ENCODE measurements around the gene COL16A1.
A peak's percentile ranks its signal among the peaks of the same experiment; 100 is the strongest.

COL16A1 gene

DNA sequence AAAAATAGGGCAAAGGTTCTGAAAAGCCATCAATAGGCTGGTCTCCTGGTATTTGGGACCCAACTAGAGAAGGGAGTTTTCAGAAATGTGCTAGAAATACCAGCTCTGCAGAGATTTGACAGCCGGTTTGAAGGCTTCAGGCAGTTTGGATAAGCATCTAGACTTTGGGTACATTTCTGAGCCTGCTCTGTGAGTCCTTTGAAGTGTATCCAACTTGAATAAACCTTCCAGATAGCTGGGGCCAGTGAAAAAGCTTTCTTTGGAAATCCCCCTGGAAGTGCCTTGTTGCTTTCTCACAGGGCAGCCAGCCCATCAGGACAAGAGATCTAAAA, 52.8 kb downstream of the COL16A1 start:
- Histone ChIP-seq H4K8ac (ENCODE audit: low read depth, low read length) (no peak overlapping the region), H3K36me3 (ENCODE audit: control insufficient read depth, insufficient read depth, low read length) (no peaks in the 10 kb centered on the region), H4K5ac (ENCODE audit: low read length) (no peak overlapping the region), H3K79me1 (ENCODE audit: low read length) (no peaks in the 10 kb centered on the region), H3K27me3 (ENCODE audit: insufficient read depth, low read length, poor library complexity) (no peaks in the 10 kb centered on the region), H2BK120ac (ENCODE audit: low read depth, low read length) (no peak overlapping the region), H3K27ac (ENCODE audit: low read depth, low read length) (no peak overlapping the region), H3K4me1 (ENCODE audit: control insufficient read depth, low read depth, low read length) (no peaks in the 10 kb centered on the region), H2BK15ac (replicated peaks; ENCODE audit: low read depth) (no peak overlapping the region), H3K4me2 (ENCODE audit: low read length) (no peak overlapping the region), H2AK5ac (ENCODE audit: low read length) (no peak overlapping the region), H3K9ac (ENCODE audit: low read length) (no peak overlapping the region), H3K4ac (ENCODE audit: low read depth, low read length) (no peak overlapping the region), H3K79me2 (ENCODE audit: control insufficient read depth, insufficient read depth, low read length) (no peaks in the 10 kb centered on the region), H2BK5ac (ENCODE audit: low read length) (no peak overlapping the region), H3K56ac (ENCODE audit: low read length) (no peak overlapping the region), H3K23ac (ENCODE audit: low read length) (no peak overlapping the region), H3K18ac (ENCODE audit: low read length) (no peak overlapping the region), H3K4me3 (ENCODE audit: low read length) (no peak overlapping the region)
- DNase-seq, result no peak
- no CpG with 5 or more reads among the region's 1 CpG for WGBS (ENCODE audit: extremely low coverage, insufficient coverage, low lambda C conversion rate)

DNA sequence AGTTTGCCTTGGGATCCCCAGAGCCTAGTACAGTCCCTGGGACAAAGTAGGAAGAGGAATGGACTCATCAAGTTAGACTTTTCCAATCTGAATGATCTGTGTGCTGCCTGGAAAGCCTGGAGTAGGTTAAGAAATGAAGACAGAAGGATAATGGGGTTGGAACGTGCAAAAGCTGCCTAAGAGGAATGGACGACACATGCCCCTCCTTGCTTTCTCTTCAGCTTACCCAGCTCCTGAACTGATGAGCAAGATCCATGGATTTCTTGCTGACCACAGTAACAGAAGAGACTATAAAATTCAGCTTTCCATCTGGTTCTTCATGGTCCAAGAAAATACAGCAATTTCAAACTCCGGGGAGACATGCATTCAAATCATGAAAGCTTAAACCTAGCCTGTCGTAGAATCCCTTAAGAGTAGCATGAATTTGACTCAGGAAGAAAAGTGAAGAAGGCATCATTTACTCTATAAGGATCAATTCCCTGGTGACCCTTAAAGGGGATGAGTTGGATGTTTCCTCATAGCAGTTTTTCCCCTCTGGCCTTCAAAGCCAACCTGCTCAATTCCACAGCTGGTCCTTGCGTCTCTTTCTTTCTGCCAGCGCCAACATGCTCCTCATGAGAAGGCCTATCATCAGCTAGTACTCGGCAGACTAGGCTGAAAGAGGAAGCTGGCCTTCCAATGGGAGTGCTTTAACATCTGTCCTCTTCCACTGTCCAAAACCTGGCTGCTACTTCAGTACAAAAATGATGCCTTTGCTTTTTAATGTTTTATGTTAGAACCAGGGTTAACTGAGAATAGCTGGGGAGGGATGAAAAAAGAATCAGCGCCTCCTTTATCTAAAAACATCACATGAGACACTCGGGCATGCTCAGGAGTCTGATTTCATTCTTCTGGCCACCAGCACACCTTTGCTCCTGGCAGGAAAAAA, 53.4 kb downstream of the COL16A1 start:
- H3K36me3 ChIP-seq (ENCODE audit: control insufficient read depth, insufficient read depth, low read length), result no peaks in the 10 kb centered on the region
- no peak overlapping the region for H3K9ac ChIP-seq (ENCODE audit: low read length)
- H2AK5ac ChIP-seq (ENCODE audit: low read length), result no peak overlapping the region
- no peak overlapping the region for H3K27ac ChIP-seq (ENCODE audit: low read depth, low read length)
- no peak overlapping the region for H4K8ac ChIP-seq (ENCODE audit: low read depth, low read length)
- no peak overlapping the region for H3K23ac ChIP-seq (ENCODE audit: low read length)
- H3K27me3 ChIP-seq (ENCODE audit: insufficient read depth, low read length, poor library complexity), result no peaks in the 10 kb centered on the region
- no peak overlapping the region for H2BK120ac ChIP-seq (ENCODE audit: low read depth, low read length)
- H2BK15ac ChIP-seq (replicated peaks; ENCODE audit: low read depth), result no peak overlapping the region
- H3K79me2 ChIP-seq (ENCODE audit: control insufficient read depth, insufficient read depth, low read length), result no peaks in the 10 kb centered on the region
- H3K4me3 ChIP-seq (ENCODE audit: low read length), result no peak overlapping the region
- H4K5ac ChIP-seq (ENCODE audit: low read length), result no peak overlapping the region
- no peak overlapping the region for H3K4me2 ChIP-seq (ENCODE audit: low read length)
- no peak overlapping the region for H3K4ac ChIP-seq (ENCODE audit: low read depth, low read length)
- peaks cover 3% of the 10 kb centered on the region for H3K4me1 ChIP-seq (ENCODE audit: control insufficient read depth, low read depth, low read length)
- no CpG with 5 or more reads among the region's 9 CpGs for WGBS (ENCODE audit: extremely low coverage, insufficient coverage, low lambda C conversion rate)
- no peak for DNase-seq
- H3K56ac ChIP-seq (ENCODE audit: low read length), result no peak overlapping the region
- H3K79me1 ChIP-seq (ENCODE audit: low read length), result no peaks in the 10 kb centered on the region
- H3K18ac ChIP-seq (ENCODE audit: low read length), result no peak overlapping the region
- H2BK5ac ChIP-seq (ENCODE audit: low read length), result no peak overlapping the region

DNA sequence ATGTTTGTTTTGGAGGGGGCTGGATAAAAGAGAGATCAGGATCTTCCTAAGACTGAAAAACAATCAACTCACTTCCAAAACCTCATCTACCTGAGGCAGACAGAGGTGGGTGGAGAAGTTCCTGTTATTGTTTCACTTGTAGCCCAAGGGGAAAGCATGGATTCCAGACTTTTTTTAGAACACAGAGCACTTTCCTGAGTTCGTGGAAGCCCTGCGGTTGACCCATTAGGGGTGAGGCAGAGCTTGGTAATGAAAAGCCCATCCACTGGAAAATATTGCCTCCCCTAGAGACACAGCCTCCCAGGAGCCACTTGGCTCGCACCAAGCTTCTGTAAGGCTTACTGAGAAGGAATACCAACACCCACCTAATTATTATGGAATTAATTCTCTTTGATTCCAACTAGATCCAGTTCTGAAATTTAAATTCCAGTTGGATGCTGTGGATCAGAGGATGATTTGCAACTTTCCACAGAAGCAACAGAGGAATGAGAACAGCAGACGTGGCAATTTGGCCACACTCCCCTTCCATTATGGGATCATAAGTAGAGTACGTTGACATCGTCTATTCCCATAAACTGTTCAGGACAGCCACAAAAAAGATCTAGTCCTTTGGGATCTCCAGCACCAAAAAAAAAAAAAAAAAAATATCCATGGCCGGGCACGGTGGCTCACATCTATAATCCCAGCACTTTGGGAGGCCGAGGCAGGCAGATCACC, 55.0 kb downstream of the COL16A1 start:
- Histone ChIP-seq H2BK120ac (ENCODE audit: low read depth, low read length) (peak overlapping the region; percentile 21), H3K79me2 (ENCODE audit: control insufficient read depth, insufficient read depth, low read length) (peaks cover 4% of the 10 kb centered on the region), H2AK5ac (ENCODE audit: low read length) (no peak overlapping the region), H3K18ac (ENCODE audit: low read length) (no peak overlapping the region), H4K5ac (ENCODE audit: low read length) (no peak overlapping the region), H3K27me3 (ENCODE audit: insufficient read depth, low read length, poor library complexity) (no peaks in the 10 kb centered on the region), H3K79me1 (ENCODE audit: low read length) (peaks cover 3% of the 10 kb centered on the region), H3K4me2 (ENCODE audit: low read length) (no peak overlapping the region), H3K23ac (ENCODE audit: low read length) (no peak overlapping the region), H3K36me3 (ENCODE audit: control insufficient read depth, insufficient read depth, low read length) (no peaks in the 10 kb centered on the region), H3K4ac (ENCODE audit: low read depth, low read length) (no peak overlapping the region), H3K4me3 (ENCODE audit: low read length) (no peak overlapping the region), H2BK15ac (replicated peaks; ENCODE audit: low read depth) (no peak overlapping the region), H2BK5ac (ENCODE audit: low read length) (no peak overlapping the region), H3K56ac (ENCODE audit: low read length) (no peak overlapping the region), H3K27ac (ENCODE audit: low read depth, low read length) (peak overlapping the region; percentile 24), H3K4me1 (ENCODE audit: control insufficient read depth, low read depth, low read length) (peaks cover 4% of the 10 kb centered on the region), H3K9ac (ENCODE audit: low read length) (no peak overlapping the region), H4K8ac (ENCODE audit: low read depth, low read length) (no peak overlapping the region)
- peak; percentile 37 for DNase-seq
- WGBS (ENCODE audit: extremely low coverage, insufficient coverage, low lambda C conversion rate), result no CpG with 5 or more reads among the region's 9 CpGs

DNA sequence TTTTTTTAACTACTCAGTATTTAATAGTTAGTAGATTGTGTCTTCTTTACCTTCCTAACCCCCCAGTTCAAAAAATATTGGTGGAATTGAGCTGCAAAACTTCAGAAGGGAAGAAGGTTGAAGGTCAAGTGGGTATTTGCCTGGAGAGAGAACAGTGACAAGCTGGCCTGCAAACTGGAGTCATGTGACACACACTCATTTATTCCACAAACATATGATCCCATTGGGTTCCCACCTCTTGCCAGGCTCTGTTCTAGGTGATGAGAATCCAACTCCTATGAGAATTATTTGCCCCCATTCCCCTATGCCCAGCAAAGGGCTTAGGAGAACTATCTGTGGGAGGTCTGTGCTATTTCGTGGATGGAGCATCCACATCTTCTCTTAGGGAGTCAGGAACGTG, 55.6 kb downstream of the COL16A1 start:
- H3K4ac ChIP-seq (ENCODE audit: low read depth, low read length), result no peak overlapping the region
- H3K79me1 ChIP-seq (ENCODE audit: low read length), result peaks cover 8% of the 10 kb centered on the region
- no peaks in the 10 kb centered on the region for H3K36me3 ChIP-seq (ENCODE audit: control insufficient read depth, insufficient read depth, low read length)
- no peak overlapping the region for H3K27ac ChIP-seq (ENCODE audit: low read depth, low read length)
- H3K79me2 ChIP-seq (ENCODE audit: control insufficient read depth, insufficient read depth, low read length), result peaks cover 9% of the 10 kb centered on the region
- H4K5ac ChIP-seq (ENCODE audit: low read length), result no peak overlapping the region
- H2BK5ac ChIP-seq (ENCODE audit: low read length), result no peak overlapping the region
- no peak overlapping the region for H3K9ac ChIP-seq (ENCODE audit: low read length)
- H3K56ac ChIP-seq (ENCODE audit: low read length), result peak overlapping the region; percentile 49
- H3K27me3 ChIP-seq (ENCODE audit: insufficient read depth, low read length, poor library complexity), result no peaks in the 10 kb centered on the region
- no peak overlapping the region for H3K4me3 ChIP-seq (ENCODE audit: low read length)
- no peak overlapping the region for H3K4me2 ChIP-seq (ENCODE audit: low read length)
- no peak overlapping the region for H2AK5ac ChIP-seq (ENCODE audit: low read length)
- H2BK15ac ChIP-seq (replicated peaks; ENCODE audit: low read depth), result no peak overlapping the region
- H3K18ac ChIP-seq (ENCODE audit: low read length), result no peak overlapping the region
- no peak overlapping the region for H4K8ac ChIP-seq (ENCODE audit: low read depth, low read length)
- WGBS (ENCODE audit: extremely low coverage, insufficient coverage, low lambda C conversion rate), result no CpG with 5 or more reads among the region's 2 CpGs
- H3K23ac ChIP-seq (ENCODE audit: low read length), result no peak overlapping the region
- DNase-seq, result no peak
- peaks cover 7% of the 10 kb centered on the region for H3K4me1 ChIP-seq (ENCODE audit: control insufficient read depth, low read depth, low read length)
- H2BK120ac ChIP-seq (ENCODE audit: low read depth, low read length), result no peak overlapping the region

DNA sequence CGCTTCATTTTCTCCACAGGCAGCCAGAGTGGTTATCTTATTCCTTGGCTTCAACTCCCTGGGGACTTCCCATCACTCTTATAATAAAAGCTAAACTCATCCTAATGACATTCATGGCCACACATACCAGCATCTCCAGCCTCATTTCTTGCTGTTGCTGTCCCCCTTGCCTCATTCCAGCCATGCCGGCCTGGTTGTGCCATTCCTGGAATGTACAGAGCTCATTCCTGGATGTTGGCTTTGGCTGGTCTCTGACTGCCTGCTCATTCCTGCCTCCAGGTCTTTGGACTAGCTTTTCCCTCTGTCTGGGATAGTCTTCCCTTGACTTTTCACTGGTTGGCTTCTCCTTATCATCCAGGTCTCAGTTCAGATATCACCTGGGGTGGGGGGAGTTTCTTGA, 56.7 kb downstream of the COL16A1 start:
- Histone ChIP-seq H2BK120ac (ENCODE audit: low read depth, low read length) (no peak overlapping the region), H3K36me3 (ENCODE audit: control insufficient read depth, insufficient read depth, low read length) (no peaks in the 10 kb centered on the region), H3K4me3 (ENCODE audit: low read length) (no peak overlapping the region), H3K79me2 (ENCODE audit: control insufficient read depth, insufficient read depth, low read length) (peaks cover 9% of the 10 kb centered on the region), H3K79me1 (ENCODE audit: low read length) (peaks cover 8% of the 10 kb centered on the region), H3K4me2 (ENCODE audit: low read length) (no peak overlapping the region), H3K27me3 (ENCODE audit: insufficient read depth, low read length, poor library complexity) (no peaks in the 10 kb centered on the region), H2BK15ac (replicated peaks; ENCODE audit: low read depth) (no peak overlapping the region), H3K4ac (ENCODE audit: low read depth, low read length) (no peak overlapping the region), H4K8ac (ENCODE audit: low read depth, low read length) (no peak overlapping the region), H4K5ac (ENCODE audit: low read length) (no peak overlapping the region), H3K18ac (ENCODE audit: low read length) (no peak overlapping the region), H3K9ac (ENCODE audit: low read length) (no peak overlapping the region), H3K27ac (ENCODE audit: low read depth, low read length) (peak overlapping the region; percentile 60), H2BK5ac (ENCODE audit: low read length) (peak overlapping the region; percentile 63), H3K56ac (ENCODE audit: low read length) (peak overlapping the region; percentile 60), H3K23ac (ENCODE audit: low read length) (no peak overlapping the region), H3K4me1 (ENCODE audit: control insufficient read depth, low read depth, low read length) (peaks cover 7% of the 10 kb centered on the region), H2AK5ac (ENCODE audit: low read length) (no peak overlapping the region)
- DNase-seq, result peak; percentile 40
- WGBS (ENCODE audit: extremely low coverage, insufficient coverage, low lambda C conversion rate), result no CpG with 5 or more reads among the region's 2 CpGs
